Measurements from ENCODE around the gene OR10H3.
"Not testable (repeated sequence)": the region's sequence is repeated elsewhere in the genome, so short reads cannot be mapped to it uniquely, and the experiment has no call there.

Gene OR10H3

GRCh38 chr19:15779756-15780476 is 42.1 kb downstream of the OR10H3 start:
- no peak for DNase-seq (ENCODE audit: low read depth)

- DNase-seq (ENCODE audit: low read depth) = no peak
These were observed 43.0 kb downstream of the OR10H3 start for GRCh38 chr19:15780610-15781418.

- DNase-seq (ENCODE audit: low read depth) = no peak
These were observed 43.9 kb downstream of the OR10H3 start for GRCh38 chr19:15781661-15782060.

GRCh38 chr19:15782211-15782610 is 44.4 kb downstream of the OR10H3 start:
- no peak for DNase-seq (ENCODE audit: low read depth)

GRCh38 chr19:15782896-15783295 is 45.1 kb downstream of the OR10H3 start:
- not testable (repeated sequence) for DNase-seq (ENCODE audit: low read depth)

GRCh38 chr19:15787611-15788155 is 49.9 kb downstream of the OR10H3 start, which contains the start of gene OR10H5:
OR10H5 (plus strand) TSS chr19:15787661; CDS start chr19:15794049, 6,388 bp downstream.
- no peak for DNase-seq (ENCODE audit: low read depth)

GRCh38 chr19:15788594-15789270 is 50.9 kb downstream of the OR10H3 start:
- DNase-seq (ENCODE audit: low read depth) = no peak

- no peak for DNase-seq (ENCODE audit: low read depth)
These were observed 52.3 kb downstream of the OR10H3 start for GRCh38 chr19:15790096-15790495.
